Loucy (cell line): ENCODE measurements around the gene NRXN3.

ENCODE experiments used
- H2AFZ ChIP-seq: fragments of 200-600 bp; sonication (generic); 2 replicates; pipeline ENCODE4 v1.6.0; 2016; ENCODE audit warnings: antibody characterized with exemption, mild to moderate bottlenecking, low read length, moderate library complexity
- H3F3A ChIP-seq: fragments of 200-600 bp; 2 replicates; pipeline ENCODE4 v1.6.0; 2016; ENCODE audit warnings: antibody characterized with exemption, low read depth, mild to moderate bottlenecking
- H3K27me3 ChIP-seq: fragments of 200-600 bp; sonication (generic); 2 replicates; pipeline ENCODE4 v1.6.1; 2014; ENCODE audit warnings: low read length, mild to moderate bottlenecking; ENCODE audit not compliant: insufficient read depth, poor library complexity, severe bottlenecking
- H3K36me3 ChIP-seq: fragments of 200-600 bp; sonication (generic); 2 replicates; pipeline ENCODE4 v1.6.1; 2016; ENCODE audit warnings: low read length; ENCODE audit not compliant: insufficient read depth
- H3K4me1 ChIP-seq: fragments of 200-600 bp; sonication (generic); 2 replicates; pipeline ENCODE4 v1.5.1; 2014; ENCODE audit warnings: low read length, mild to moderate bottlenecking; ENCODE audit not compliant: insufficient read depth, poor library complexity, severe bottlenecking
- H3K4me2 ChIP-seq: fragments of 200-600 bp; sonication (generic); 2 replicates; pipeline ENCODE4 v1.6.0; 2014; ENCODE audit warnings: antibody characterized with exemption, low read length, low read depth, mild to moderate bottlenecking; ENCODE audit not compliant: poor library complexity, severe bottlenecking
- H3K4me3 ChIP-seq: fragments of 200-600 bp; sonication (generic); 2 replicates; pipeline ENCODE4 v1.5.1; 2014; ENCODE audit warnings: low read length, mild to moderate bottlenecking, mixed read lengths; ENCODE audit not compliant: poor library complexity, severe bottlenecking
- H3K79me2 ChIP-seq: fragments of 200-600 bp; sonication (generic); 2 replicates; pipeline ENCODE4 v1.6.1; 2014; ENCODE audit warnings: low read length; ENCODE audit not compliant: insufficient read depth
- H3K9ac ChIP-seq: fragments of 200-600 bp; sonication (generic); 2 replicates; pipeline ENCODE4 v1.6.0; 2014; ENCODE audit warnings: mild to moderate bottlenecking, low read depth, low read length, moderate library complexity; ENCODE audit not compliant: poor library complexity, severe bottlenecking
- H3K9me2 ChIP-seq: fragments of 200-600 bp; sonication (generic); replicated peaks from 2 replicates; pipeline ENCODE4 v1.6.1; 2016; ENCODE audit warnings: low read depth, low read length, mixed read lengths
- H3K9me3 ChIP-seq: fragments of 200-600 bp; sonication (generic); 2 replicates; pipeline ENCODE4 v1.6.1; 2014; ENCODE audit warnings: mild to moderate bottlenecking, antibody characterized with exemption, low read length, low read depth; ENCODE audit not compliant: insufficient read depth
- H4K20me1 ChIP-seq: fragments of 200-600 bp; sonication (generic); 2 replicates; pipeline ENCODE4 v1.6.0; 2014; ENCODE audit warnings: antibody characterized with exemption, low read length, mild to moderate bottlenecking; ENCODE audit not compliant: insufficient read depth, poor library complexity, severe bottlenecking
- EZH2phosphoT487 ChIP-seq: fragments of 200-600 bp; IDR thresholded peaks from 2 replicates; pipeline ENCODE4 v1.6.1; 2018; ENCODE audit warnings: antibody characterized with exemption, mild to moderate bottlenecking, moderate library complexity, borderline replicate concordance
- TF ChIP-seq, protein P1 (sequence below): fragments of 200-600 bp; sonication (generic); conservative IDR thresholded peaks from 2 replicates; pipeline ENCODE4 v1.5.1; 2014; ENCODE audit warnings: mild to moderate bottlenecking, antibody characterized with exemption, low read length

The NRXN3 gene

DNA sequence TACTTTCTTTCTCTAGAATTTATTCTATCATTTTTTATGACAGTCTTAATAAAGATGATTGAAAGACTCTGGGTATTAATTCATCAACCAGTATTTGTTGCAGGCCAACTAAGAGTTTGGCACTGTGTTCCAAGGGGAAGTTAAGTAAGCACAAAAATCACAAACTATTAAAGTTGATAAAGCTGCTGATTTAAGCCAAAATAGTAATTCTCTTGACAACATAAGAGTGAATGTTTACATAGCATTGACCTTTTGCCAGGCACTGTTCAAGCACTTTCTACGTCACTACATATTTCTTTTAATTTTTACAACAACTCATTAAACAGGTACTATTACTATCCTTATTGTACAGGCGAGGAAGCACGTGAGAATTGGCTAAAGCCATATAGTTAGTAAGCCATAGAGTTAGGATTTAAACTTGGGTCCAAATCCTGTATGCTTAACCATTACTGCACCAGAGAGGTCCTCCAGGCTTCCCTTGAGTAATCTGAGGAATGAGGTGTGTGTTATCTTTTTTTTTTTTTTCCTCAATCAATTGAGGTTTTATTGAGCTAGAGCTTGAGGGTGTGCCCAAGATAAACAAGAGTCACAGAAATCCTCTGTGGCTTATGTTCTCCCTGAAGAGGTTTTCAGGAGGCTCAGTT is 1031.5 kb downstream of the NRXN3 start:
- Histone ChIP-seq H3K4me3 (no peak overlapping the region), H3K4me2 (no peak overlapping the region), H3K27me3 (no peaks in the 10 kb centered on the region), H3K4me1 (no peaks in the 10 kb centered on the region), H3K9me2 (no peaks in the 10 kb centered on the region), H3K9me3 (no peaks in the 10 kb centered on the region), H3K9ac (no peak overlapping the region), H3F3A (no peaks in the 10 kb centered on the region), H3K79me2 (no peaks in the 10 kb centered on the region), H4K20me1 (no peaks in the 10 kb centered on the region), H3K36me3 (no peaks in the 10 kb centered on the region), H2AFZ (no peak overlapping the region)
- TF ChIP-seq, protein P1, sequence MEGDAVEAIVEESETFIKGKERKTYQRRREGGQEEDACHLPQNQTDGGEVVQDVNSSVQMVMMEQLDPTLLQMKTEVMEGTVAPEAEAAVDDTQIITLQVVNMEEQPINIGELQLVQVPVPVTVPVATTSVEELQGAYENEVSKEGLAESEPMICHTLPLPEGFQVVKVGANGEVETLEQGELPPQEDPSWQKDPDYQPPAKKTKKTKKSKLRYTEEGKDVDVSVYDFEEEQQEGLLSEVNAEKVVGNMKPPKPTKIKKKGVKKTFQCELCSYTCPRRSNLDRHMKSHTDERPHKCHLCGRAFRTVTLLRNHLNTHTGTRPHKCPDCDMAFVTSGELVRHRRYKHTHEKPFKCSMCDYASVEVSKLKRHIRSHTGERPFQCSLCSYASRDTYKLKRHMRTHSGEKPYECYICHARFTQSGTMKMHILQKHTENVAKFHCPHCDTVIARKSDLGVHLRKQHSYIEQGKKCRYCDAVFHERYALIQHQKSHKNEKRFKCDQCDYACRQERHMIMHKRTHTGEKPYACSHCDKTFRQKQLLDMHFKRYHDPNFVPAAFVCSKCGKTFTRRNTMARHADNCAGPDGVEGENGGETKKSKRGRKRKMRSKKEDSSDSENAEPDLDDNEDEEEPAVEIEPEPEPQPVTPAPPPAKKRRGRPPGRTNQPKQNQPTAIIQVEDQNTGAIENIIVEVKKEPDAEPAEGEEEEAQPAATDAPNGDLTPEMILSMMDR: no peak
- no peak for TF ChIP-seq EZH2phosphoT487

DNA sequence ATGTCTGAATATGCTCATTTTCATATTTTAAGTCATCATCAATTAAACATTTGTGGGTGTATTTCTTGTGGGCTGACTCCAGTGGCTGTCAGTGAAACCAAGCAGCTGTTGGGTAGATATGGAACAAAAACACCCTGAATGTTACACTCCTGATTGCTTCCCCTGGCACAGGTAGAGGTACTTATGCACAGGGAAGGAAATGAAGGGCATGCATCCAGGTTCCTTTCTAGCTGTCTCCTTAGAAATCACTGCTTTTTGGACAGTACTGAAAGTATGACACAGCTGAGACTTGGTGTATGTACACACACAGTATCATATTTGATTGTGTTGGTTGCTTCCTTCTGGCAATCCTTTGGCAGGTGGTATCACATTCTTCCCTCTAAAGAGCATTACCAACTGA is 1034.4 kb downstream of the NRXN3 start:
- Histone ChIP-seq H2AFZ (no peak overlapping the region), H3K9me3 (no peaks in the 10 kb centered on the region), H3K4me2 (no peak overlapping the region), H3K9ac (no peak overlapping the region), H3K4me1 (no peaks in the 10 kb centered on the region), H3K9me2 (no peaks in the 10 kb centered on the region), H3F3A (no peaks in the 10 kb centered on the region), H4K20me1 (no peaks in the 10 kb centered on the region), H3K27me3 (no peaks in the 10 kb centered on the region), H3K36me3 (no peaks in the 10 kb centered on the region), H3K79me2 (no peaks in the 10 kb centered on the region), H3K4me3 (no peak overlapping the region)
- TF ChIP-seq, protein P1: no peak
- no peak for TF ChIP-seq EZH2phosphoT487

DNA sequence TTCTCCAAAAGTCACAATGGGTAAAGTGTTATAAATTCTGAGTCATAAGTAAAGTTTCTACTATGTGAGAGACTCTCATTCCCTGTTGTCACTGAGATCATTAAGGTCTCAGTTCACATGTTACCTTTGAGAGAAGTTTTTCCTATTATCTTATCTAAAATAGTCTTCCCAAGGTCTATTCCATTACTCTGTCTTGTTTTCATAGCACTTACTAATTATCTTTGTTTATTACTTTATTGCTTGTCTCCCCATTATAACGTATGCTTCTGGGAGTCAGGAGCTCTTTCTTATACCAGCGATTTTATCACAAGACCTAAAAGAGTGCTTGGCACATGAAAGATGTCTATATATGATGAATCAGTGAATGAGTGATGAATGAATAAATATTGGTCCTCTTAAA is 1039.2 kb downstream of the NRXN3 start:
- Histone ChIP-seq H4K20me1 (no peaks in the 10 kb centered on the region), H2AFZ (no peak overlapping the region)
- TF ChIP-seq EZH2phosphoT487: no peak
- TF ChIP-seq, protein P1: no peak

More for the DNA sequence above, 1039.2 kb downstream of the NRXN3 start:
- no peaks in the 10 kb centered on the region for H3K36me3 ChIP-seq
- no peak overlapping the region for H3K4me3 ChIP-seq
- no peaks in the 10 kb centered on the region for H3F3A ChIP-seq
- no peaks in the 10 kb centered on the region for H3K9me3 ChIP-seq
- H3K4me2 ChIP-seq: no peak overlapping the region
- no peaks in the 10 kb centered on the region for H3K79me2 ChIP-seq
- no peaks in the 10 kb centered on the region for H3K4me1 ChIP-seq
- H3K9ac ChIP-seq: no peak overlapping the region
- no peaks in the 10 kb centered on the region for H3K27me3 ChIP-seq
- H3K9me2 ChIP-seq: no peaks in the 10 kb centered on the region
